GM12878 (cell line): ENCODE results near the gene ZNF513. TPM values are rescaled to one million over a fixed set of nuclear protein-coding genes. Genes with fewer than 3 reads are reported as not detected.
A peak's percentile ranks its signal among the peaks of the same experiment; 100 is the strongest.

Experiments
- ATAC-seq: fragments of 200-7000 bp; cut with Tn5 transposase; 3 replicates; pipeline ENCODE4 v1.9.1; 2020; ENCODE audit warnings: mild to moderate bottlenecking, moderate library complexity
- BruUV-seq: library from RNA; stranded (reverse); fragments of 400-500 nt; replicated peaks from 2 replicates; lab custom pipeline; 2021; lab: Mats Ljungman, UMichigan
- CTCF ChIA-PET: fragments of 300-600 bp; sonication (Branson Sonifier 250); formaldehyde crosslinking; extraction: SDS; loops from one replicate; lab custom pipeline; 2021; ENCODE audit warnings: inconsistent platforms; lab: Yijun Ruan, JAX
- POLR2A ChIA-PET: fragments of 350-600 bp; formaldehyde crosslinking; extraction: SDS; loops from one replicate; lab custom pipeline; 2021; ENCODE audit warnings: inconsistent platforms; lab: Charles Lee
- RAD21 ChIA-PET: fragments of 300-600 bp; sonication (Branson Sonifier 250); formaldehyde crosslinking; loops from one replicate; lab custom pipeline; 2023; ENCODE audit warnings: antibody characterized with exemption; ENCODE audit not compliant: unreplicated experiment; lab: Charles Lee
- SMC1A ChIA-PET: fragments of 300-600 bp; sonication (Branson Sonifier 250); formaldehyde crosslinking; loops from one replicate; lab custom pipeline; 2023; ENCODE audit not compliant: unreplicated experiment, uncharacterized antibody; lab: Charles Lee
- DNase-seq: peaks from one replicate; pipeline ENCODE4 v3.0.0-alpha.2; 2011; ENCODE audit warnings: low read depth, low spot score
- FAIRE-seq: peaks from 3 replicates; lab custom pipeline; 2011; peaks lifted over from hg19 to GRCh38; lab: Jason Lieb, UNC
- H2AFZ ChIP-seq: 2 replicates; pipeline ENCODE4 v1.6.0; 2011; ENCODE audit warnings: low read depth, low read length, control low read depth; ENCODE audit not compliant: control insufficient read depth
- H3K27ac ChIP-seq: 2 replicates; pipeline ENCODE4 v1.5.1; 2011; ENCODE audit warnings: control low read depth; ENCODE audit not compliant: control insufficient read depth, insufficient read depth
- H3K27me3 ChIP-seq, 2 experiments: replicated peaks in 1 of 2; 2 replicates each; pipeline versions ENCODE4 v1.6.0 to v1.6.1; 2011; ENCODE audit warnings: low read length in 1 of 2; ENCODE audit not compliant: control insufficient read depth in 2 of 2, insufficient read depth in 2 of 2
- H3K36me3 ChIP-seq, 2 experiments: 2 replicates each; pipeline ENCODE4 v1.5.1; 2011; ENCODE audit warnings: low read length in 1 of 2; ENCODE audit not compliant: control insufficient read depth in 2 of 2, insufficient read depth in 2 of 2
- H3K4me1 ChIP-seq: 2 replicates; pipeline ENCODE4 v1.6.1; 2011; ENCODE audit warnings: mild to moderate bottlenecking, low read length, moderate library complexity, mixed read lengths; ENCODE audit not compliant: control insufficient read depth, insufficient read depth
- H3K4me2 ChIP-seq: 2 replicates; pipeline ENCODE4 v1.6.0; 2011; ENCODE audit warnings: control low read depth; ENCODE audit not compliant: control insufficient read depth, insufficient read depth
- H3K4me3 ChIP-seq: fragments of 200-600 bp; sonication (generic); 2 replicates; pipeline ENCODE4 v1.5.1; 2016
- H3K79me2 ChIP-seq: 2 replicates; pipeline ENCODE4 v1.6.0; 2011; ENCODE audit warnings: low read length; ENCODE audit not compliant: control insufficient read depth, insufficient read depth
- H3K9ac ChIP-seq: 2 replicates; pipeline ENCODE4 v1.8.0; 2011; ENCODE audit warnings: low read length, control low read depth, mixed read lengths; ENCODE audit not compliant: control insufficient read depth, insufficient read depth
- H3K9me3 ChIP-seq: replicated peaks from 3 replicates; pipeline ENCODE4 v1.5.1; 2011; ENCODE audit warnings: mild to moderate bottlenecking, low read length; ENCODE audit not compliant: control insufficient read depth, insufficient read depth
- H4K20me1 ChIP-seq: 2 replicates; pipeline ENCODE4 v1.6.0; 2011; ENCODE audit not compliant: control insufficient read depth, insufficient read depth
- ESRRA ChIP-seq: IDR thresholded peaks from 2 replicates; pipeline ENCODE4 v1.6.1; 2012; ENCODE audit warnings: mild to moderate bottlenecking, low read length, improper control_type of control experiment
- HCFC1 ChIP-seq: fragments of 150-350 bp; IDR thresholded peaks from 2 replicates; pipeline ENCODE4 v1.6.1; 2014; ENCODE audit warnings: low read length
- HSF1 ChIP-seq: fragments of 150-350 bp; IDR thresholded peaks from 2 replicates; pipeline ENCODE4 v1.6.1; 2014; ENCODE audit warnings: mild to moderate bottlenecking, low read depth, low read length
- MEF2A ChIP-seq: IDR thresholded peaks from 2 replicates; pipeline ENCODE4 v1.6.1; 2011; ENCODE audit warnings: low read depth, mild to moderate bottlenecking, low read length, moderate library complexity; ENCODE audit not compliant: insufficient read depth
- PAX5 ChIP-seq: IDR thresholded peaks from 2 replicates; pipeline ENCODE4 v1.6.1; 2011; ENCODE audit warnings: low read depth, low read length, borderline replicate concordance
- PML ChIP-seq: IDR thresholded peaks from 2 replicates; pipeline ENCODE4 v1.6.1; 2012; ENCODE audit warnings: low read length, inconsistent platforms
- SUZ12 ChIP-seq: fragments of 200-600 bp; sonication (generic); IDR thresholded peaks from one replicate; pipeline ENCODE4 v1.6.1; 2018; ENCODE audit warnings: antibody characterized with exemption, mild to moderate bottlenecking; ENCODE audit not compliant: unreplicated experiment
- USF1 ChIP-seq: IDR thresholded peaks from 2 replicates; pipeline ENCODE4 v1.6.1; 2011; ENCODE audit warnings: borderline replicate concordance, low read depth, mild to moderate bottlenecking, moderate library complexity, mixed read lengths, low read length; ENCODE audit not compliant: insufficient read depth; ENCODE audit errors: extremely low read length
- ZNF687 ChIP-seq: fragments of 450-650 bp; IDR thresholded peaks from 2 replicates; pipeline ENCODE4 v1.6.1; 2017; ENCODE audit warnings: mild to moderate bottlenecking, moderate library complexity
- WGBS: methylation state at CpG from one replicate; pipeline ENCODE4 v1.1.6; 2016; ENCODE audit warnings: low lambda C conversion rate; ENCODE audit not compliant: insufficient replicate concordance, insufficient coverage; ENCODE audit errors: missing lambda C conversion rate; 5-methylcytosine and 5-hydroxymethylcytosine counted together
- in situ Hi-C: fragments of 300-500 bp; cut with MboI; formaldehyde crosslinking; loops from 9 replicates; pipeline ENCODE4 v1.14.3; 2018; ENCODE audit warnings: mixed read lengths
- intact Hi-C: fragments of 100-400 bp; cut with micrococcal nuclease; formaldehyde crosslinking; loops from one replicate; pipeline ENCODE4 v1.14.2; 2022; ENCODE audit not compliant: unreplicated experiment
- polyA plus RNA-seq, 11 experiments: library from polyadenylated mRNA; depleted of rRNA in 4 of 11; unstranded in 6 of 11; stranded (reverse) in 5 of 11; fragments of >200 nt; fragmentation: Nextera tagmentation in 4 of 11; fragmentation: Illumina TruSeq in 1 of 11; extraction: Ambion mirVana in 4 of 11; extraction: Trizol in 1 of 11; gene quantifications; 1 replicate in 1 of 11; 2 replicates in 10 of 11; pipeline versions ENCODE4 v1.2.1 to v1.2.3, GENCODE V29; 2011 to 2016; ENCODE audit warnings: inconsistent platforms in 2 of 11, missing spikeins in 2 of 11, low read depth in 1 of 11
- total RNA-seq, 4 experiments: library from RNA; depleted of rRNA in 3 of 4; stranded (reverse); fragments of >200 nt in 3 of 4; fragmentation: Illumina TruSeq in 1 of 4; extraction: Trizol in 1 of 4; gene quantifications; 2 replicates each; pipeline versions ENCODE4 v1.2.1 to v1.2.3, GENCODE V29; 2013 to 2021

Gene ZNF513
- total and polyA plus RNA-seq, 10 of the 15 experiments (the other 5 are each of a cell fraction or from before 2014, with no cell fraction given) = 0.06 to 16.4 (median 5.6) TPM

- H3K9me3 ChIP-seq = no peaks in the 10 kb centered on the region
- ATAC-seq (no peak), DNase-seq (no peak), FAIRE-seq (no peak)
- ChIA-PET POLR2A (interaction anchor here (0.5 to 2.8 kb wide), 5 partner anchors 10 to 1403 kb away, joined by 3 to 23 read pairs (median 10); partner anchors contain the start of genes NRBP1 and PPM1G), SMC1A (interaction anchor here (1.2 to 3.1 kb wide), 3 partner anchors 10 to 49 kb away, joined by 3 to 9 read pairs (median 3); no protein-coding TSS in a partner anchor), RAD21 (no interaction called here), CTCF (interaction anchor here (0.7 kb wide), 1 partner anchor 49 kb away, joined by 3 read pairs; no protein-coding TSS in a partner anchor)
- BruUV-seq = TSS peak; percentile 69
- in situ Hi-C loops (no loop called here), intact Hi-C loops (no loop called here)
- no peak overlapping the region for H3K4me3 ChIP-seq
- peaks cover 39 to 43% of the 10 kb centered on the region in 2 experiments for H3K36me3 ChIP-seq
- H3K4me2 ChIP-seq = no peak overlapping the region
- H3K79me2 ChIP-seq = peaks cover 15% of the 10 kb centered on the region
- 97% methylated on average over 10 of the region's 10 CpGs for WGBS
- H3K4me1 ChIP-seq = peaks cover 9% of the 10 kb centered on the region; the same call in 1 of the 2 replicates
- H3K27me3 ChIP-seq = no peaks in the 10 kb centered on the region
- no peak for TF ChIP-seq SUZ12
- TF ChIP-seq MEF2A = no peak
- no peak for TF ChIP-seq USF1
- no peak for TF ChIP-seq HCFC1
- TF ChIP-seq PML = no peak
- no peak for TF ChIP-seq ESRRA
- no peak for TF ChIP-seq HSF1
- no peak for TF ChIP-seq PAX5
- no peak for TF ChIP-seq ZNF687
- no peak overlapping the region for H2AFZ ChIP-seq
- no peaks in the 10 kb centered on the region; the same call in 1 of the 2 replicates for H4K20me1 ChIP-seq
- H3K27ac ChIP-seq = no peak overlapping the region
- no peak overlapping the region for H3K9ac ChIP-seq
Measured at GRCh38 chr2:27381577-27382181, 1.1 kb upstream of the ZNF513 start.
